K562 (cell line): ENCODE measurements around the gene TXNIP. TPM values are rescaled to one million over a fixed set of nuclear protein-coding genes. Genes with fewer than 3 reads are reported as not detected.

Source experiments
- ADNP ChIP-seq: fragments of 200-800 bp; sonication (Bioruptor generic); IDR thresholded peaks from 2 replicates; pipeline ENCODE4 v1.6.1; 2016; ENCODE audit warnings: missing genetic modification characterization, missing compliant biosample characterization
- JUND ChIP-seq, 2 experiments: IDR thresholded peaks; 2 replicates in 1 of 2; 3 replicates in 1 of 2; pipeline ENCODE4 v1.6.1; 2011; ENCODE audit warnings: borderline replicate concordance in 2 of 2, low read depth in 2 of 2, low read length in 2 of 2, improper control_type of control experiment in 1 of 2, missing biosample characterization in 1 of 2, missing genetic modification characterization in 1 of 2, missing genetic modification reagents in 1 of 2
- KLF10 ChIP-seq: fragments of 250-450 bp; sonication (Bioruptor Pico); IDR thresholded peaks from 2 replicates; pipeline ENCODE4 v1.6.1; 2021; ENCODE audit warnings: matching md5 sums
- NFE2L1 ChIP-seq: fragments of 450-650 bp; IDR thresholded peaks from 2 replicates; pipeline ENCODE4 v1.6.1; 2016; ENCODE audit warnings: missing genetic modification characterization, low read depth, mild to moderate bottlenecking, missing compliant biosample characterization, moderate library complexity, borderline replicate concordance
- SMAD4 ChIP-seq: fragments of 250-450 bp; sonication (Bioruptor Pico); conservative IDR thresholded peaks from 2 replicates; pipeline ENCODE4 v1.8.0; 2021; ENCODE audit warnings: inconsistent platforms, mild to moderate bottlenecking, moderate library complexity
- polyA plus RNA-seq, 8 experiments: library from polyadenylated mRNA; depleted of rRNA in 4 of 8; stranded (reverse) in 5 of 8; unstranded in 3 of 8; fragments of >200 nt; fragmentation: Nextera tagmentation in 2 of 8; fragmentation: Illumina TruSeq in 1 of 8; extraction: Ambion mirVana in 2 of 8; extraction: Trizol in 1 of 8; gene quantifications; 2 replicates each; pipeline versions ENCODE4 v1.2.1 to v1.2.3, GENCODE V29; 2011 to 2014; ENCODE audit warnings: inconsistent platforms in 1 of 8, missing spikeins in 1 of 8
- total RNA-seq, 7 experiments: library from RNA; depleted of rRNA in 6 of 7; stranded (reverse); fragments of >200 nt in 6 of 7; fragmentation: Illumina TruSeq in 2 of 7; extraction: Trizol in 2 of 7; gene quantifications; 2 replicates each; pipeline versions ENCODE4 v1.2.1 to v1.2.3, GENCODE V29; 2011 to 2021; ENCODE audit warnings: low replicate concordance in 1 of 7
- TF ChIP-seq, protein P1 (sequence below): fragments of 250-450 bp; sonication (Bioruptor Pico); IDR thresholded peaks from 2 replicates; pipeline ENCODE4 v1.4.0; 2020; ENCODE audit warnings: mild to moderate bottlenecking, moderate library complexity, borderline replicate concordance
- TF ChIP-seq, protein P2 (sequence below), 2 experiments: fragments of 450-650 bp in 1 of 2; sonication (generic) in 1 of 2; formaldehyde crosslinking in 1 of 2; IDR thresholded peaks; 2 replicates each; pipeline versions ENCODE4 v1.7.1 to v1.9.0; 2016 to 2022; ENCODE audit warnings: inconsistent platforms in 1 of 2, mild to moderate bottlenecking in 1 of 2, missing genetic modification reagents in 1 of 2
- TF ChIP-seq, protein P3 (sequence below): fragments of 450-650 bp; IDR thresholded peaks from 2 replicates; pipeline ENCODE4 v1.6.1; 2017; ENCODE audit warnings: antibody characterized with exemption, mild to moderate bottlenecking

The TXNIP gene
- total and polyA plus RNA-seq, 9 of the 15 experiments (the other 6 are each of a cell fraction or from before 2014, with no cell fraction given), result 120 to 499 (median 257) TPM

DNA sequence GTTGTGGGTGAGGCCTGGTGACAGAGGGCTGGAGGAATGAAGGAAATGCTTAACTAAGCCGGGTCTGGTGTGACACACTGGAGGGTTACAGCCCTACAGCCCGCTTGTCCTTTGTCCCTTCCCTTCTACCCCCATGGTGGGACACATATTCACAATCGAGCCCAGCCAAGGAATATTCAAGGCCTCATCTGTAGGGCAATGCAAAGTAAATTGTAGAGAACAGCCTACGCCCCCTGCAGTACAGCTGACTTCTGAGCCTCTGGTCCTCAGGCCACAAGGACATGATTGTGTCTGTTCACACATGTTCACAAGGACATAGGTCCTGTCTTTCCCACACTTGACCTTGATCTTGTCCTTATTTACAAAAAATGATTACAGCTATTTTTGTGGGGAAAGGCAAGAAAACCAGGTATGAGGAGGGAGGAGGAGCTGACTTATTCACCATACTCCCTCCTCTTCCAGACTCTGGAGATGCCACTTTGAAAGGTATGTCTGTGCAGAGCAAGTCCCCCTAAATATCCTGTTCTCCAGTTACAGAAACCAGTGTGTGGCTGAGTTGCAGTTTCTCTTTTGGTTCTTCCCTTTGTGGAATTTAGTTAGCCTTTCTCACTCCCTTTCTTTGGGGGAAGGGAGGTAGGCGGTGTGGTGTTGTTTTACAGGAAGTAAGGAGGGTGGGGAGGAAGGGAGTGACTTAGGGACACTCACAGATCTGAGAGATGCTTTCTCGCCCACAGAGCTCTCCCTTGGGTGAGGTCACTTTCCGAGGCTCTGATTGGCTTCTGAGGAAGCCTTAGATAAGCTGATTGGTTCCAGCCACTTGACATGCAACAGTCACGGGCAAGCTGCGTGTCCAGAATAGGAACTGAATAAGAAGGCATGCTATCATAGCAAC, 17.3 kb downstream of the TXNIP start (continued):
- TF ChIP-seq, protein P1, sequence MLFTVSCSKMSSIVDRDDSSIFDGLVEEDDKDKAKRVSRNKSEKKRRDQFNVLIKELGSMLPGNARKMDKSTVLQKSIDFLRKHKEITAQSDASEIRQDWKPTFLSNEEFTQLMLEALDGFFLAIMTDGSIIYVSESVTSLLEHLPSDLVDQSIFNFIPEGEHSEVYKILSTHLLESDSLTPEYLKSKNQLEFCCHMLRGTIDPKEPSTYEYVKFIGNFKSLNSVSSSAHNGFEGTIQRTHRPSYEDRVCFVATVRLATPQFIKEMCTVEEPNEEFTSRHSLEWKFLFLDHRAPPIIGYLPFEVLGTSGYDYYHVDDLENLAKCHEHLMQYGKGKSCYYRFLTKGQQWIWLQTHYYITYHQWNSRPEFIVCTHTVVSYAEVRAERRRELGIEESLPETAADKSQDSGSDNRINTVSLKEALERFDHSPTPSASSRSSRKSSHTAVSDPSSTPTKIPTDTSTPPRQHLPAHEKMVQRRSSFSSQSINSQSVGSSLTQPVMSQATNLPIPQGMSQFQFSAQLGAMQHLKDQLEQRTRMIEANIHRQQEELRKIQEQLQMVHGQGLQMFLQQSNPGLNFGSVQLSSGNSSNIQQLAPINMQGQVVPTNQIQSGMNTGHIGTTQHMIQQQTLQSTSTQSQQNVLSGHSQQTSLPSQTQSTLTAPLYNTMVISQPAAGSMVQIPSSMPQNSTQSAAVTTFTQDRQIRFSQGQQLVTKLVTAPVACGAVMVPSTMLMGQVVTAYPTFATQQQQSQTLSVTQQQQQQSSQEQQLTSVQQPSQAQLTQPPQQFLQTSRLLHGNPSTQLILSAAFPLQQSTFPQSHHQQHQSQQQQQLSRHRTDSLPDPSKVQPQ (CRISPR knock-in tag), result no peak
- TF ChIP-seq JUND (IDR thresholded peaks at IDR 0.05; ENCODE audit: borderline replicate concordance, low read depth, low read length) (peak; percentile 99), JUND (tag; IDR thresholded peaks at IDR 0.05; ENCODE audit: borderline replicate concordance, low read depth, low read length) (peak; percentile 99), KLF10 (CRISPR knock-in tag) (no peak), ADNP (tag) (no peak), SMAD4 (peak; percentile 50; the same call in 1 of the 2 replicates), NFE2L1 (no peak)
- TF ChIP-seq, protein P2, sequence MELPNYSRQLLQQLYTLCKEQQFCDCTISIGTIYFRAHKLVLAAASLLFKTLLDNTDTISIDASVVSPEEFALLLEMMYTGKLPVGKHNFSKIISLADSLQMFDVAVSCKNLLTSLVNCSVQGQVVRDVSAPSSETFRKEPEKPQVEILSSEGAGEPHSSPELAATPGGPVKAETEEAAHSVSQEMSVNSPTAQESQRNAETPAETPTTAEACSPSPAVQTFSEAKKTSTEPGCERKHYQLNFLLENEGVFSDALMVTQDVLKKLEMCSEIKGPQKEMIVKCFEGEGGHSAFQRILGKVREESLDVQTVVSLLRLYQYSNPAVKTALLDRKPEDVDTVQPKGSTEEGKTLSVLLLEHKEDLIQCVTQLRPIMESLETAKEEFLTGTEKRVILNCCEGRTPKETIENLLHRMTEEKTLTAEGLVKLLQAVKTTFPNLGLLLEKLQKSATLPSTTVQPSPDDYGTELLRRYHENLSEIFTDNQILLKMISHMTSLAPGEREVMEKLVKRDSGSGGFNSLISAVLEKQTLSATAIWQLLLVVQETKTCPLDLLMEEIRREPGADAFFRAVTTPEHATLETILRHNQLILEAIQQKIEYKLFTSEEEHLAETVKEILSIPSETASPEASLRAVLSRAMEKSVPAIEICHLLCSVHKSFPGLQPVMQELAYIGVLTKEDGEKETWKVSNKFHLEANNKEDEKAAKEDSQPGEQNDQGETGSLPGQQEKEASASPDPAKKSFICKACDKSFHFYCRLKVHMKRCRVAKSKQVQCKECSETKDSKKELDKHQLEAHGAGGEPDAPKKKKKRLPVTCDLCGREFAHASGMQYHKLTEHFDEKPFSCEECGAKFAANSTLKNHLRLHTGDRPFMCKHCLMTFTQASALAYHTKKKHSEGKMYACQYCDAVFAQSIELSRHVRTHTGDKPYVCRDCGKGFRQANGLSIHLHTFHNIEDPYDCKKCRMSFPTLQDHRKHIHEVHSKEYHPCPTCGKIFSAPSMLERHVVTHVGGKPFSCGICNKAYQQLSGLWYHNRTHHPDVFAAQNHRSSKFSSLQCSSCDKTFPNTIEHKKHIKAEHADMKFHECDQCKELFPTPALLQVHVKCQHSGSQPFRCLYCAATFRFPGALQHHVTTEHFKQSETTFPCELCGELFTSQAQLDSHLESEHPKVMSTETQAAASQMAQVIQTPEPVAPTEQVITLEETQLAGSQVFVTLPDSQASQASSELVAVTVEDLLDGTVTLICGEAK (IDR thresholded peaks at IDR 0.05), result peak; percentile 65
- TF ChIP-seq, protein P2 (CRISPR knock-in tag; IDR thresholded peaks at IDR 0.05), result no peak
- TF ChIP-seq, protein P3, sequence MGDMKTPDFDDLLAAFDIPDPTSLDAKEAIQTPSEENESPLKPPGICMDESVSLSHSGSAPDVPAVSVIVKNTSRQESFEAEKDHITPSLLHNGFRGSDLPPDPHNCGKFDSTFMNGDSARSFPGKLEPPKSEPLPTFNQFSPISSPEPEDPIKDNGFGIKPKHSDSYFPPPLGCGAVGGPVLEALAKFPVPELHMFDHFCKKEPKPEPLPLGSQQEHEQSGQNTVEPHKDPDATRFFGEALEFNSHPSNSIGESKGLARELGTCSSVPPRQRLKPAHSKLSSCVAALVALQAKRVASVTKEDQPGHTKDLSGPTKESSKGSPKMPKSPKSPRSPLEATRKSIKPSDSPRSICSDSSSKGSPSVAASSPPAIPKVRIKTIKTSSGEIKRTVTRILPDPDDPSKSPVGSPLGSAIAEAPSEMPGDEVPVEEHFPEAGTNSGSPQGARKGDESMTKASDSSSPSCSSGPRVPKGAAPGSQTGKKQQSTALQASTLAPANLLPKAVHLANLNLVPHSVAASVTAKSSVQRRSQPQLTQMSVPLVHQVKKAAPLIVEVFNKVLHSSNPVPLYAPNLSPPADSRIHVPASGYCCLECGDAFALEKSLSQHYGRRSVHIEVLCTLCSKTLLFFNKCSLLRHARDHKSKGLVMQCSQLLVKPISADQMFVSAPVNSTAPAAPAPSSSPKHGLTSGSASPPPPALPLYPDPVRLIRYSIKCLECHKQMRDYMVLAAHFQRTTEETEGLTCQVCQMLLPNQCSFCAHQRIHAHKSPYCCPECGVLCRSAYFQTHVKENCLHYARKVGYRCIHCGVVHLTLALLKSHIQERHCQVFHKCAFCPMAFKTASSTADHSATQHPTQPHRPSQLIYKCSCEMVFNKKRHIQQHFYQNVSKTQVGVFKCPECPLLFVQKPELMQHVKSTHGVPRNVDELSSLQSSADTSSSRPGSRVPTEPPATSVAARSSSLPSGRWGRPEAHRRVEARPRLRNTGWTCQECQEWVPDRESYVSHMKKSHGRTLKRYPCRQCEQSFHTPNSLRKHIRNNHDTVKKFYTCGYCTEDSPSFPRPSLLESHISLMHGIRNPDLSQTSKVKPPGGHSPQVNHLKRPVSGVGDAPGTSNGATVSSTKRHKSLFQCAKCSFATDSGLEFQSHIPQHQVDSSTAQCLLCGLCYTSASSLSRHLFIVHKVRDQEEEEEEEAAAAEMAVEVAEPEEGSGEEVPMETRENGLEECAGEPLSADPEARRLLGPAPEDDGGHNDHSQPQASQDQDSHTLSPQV, result peak; percentile 91
